HG03469 (cell line): ENCODE data around the gene TFF2.

Source experiments
- ATAC-seq: cut with Tn5 transposase; IDR thresholded peaks from one replicate; pipeline ENCODE4 v1.9.1; 2021; ENCODE audit warnings: mild to moderate bottlenecking, moderate library complexity, moderate number of reproducible peaks; ENCODE audit not compliant: unreplicated experiment

The TFF2 gene

GRCh38 chr21:42350927-42351426 lies at the start of gene TFF2:
Gene TFF2 (minus strand): TSS chr21:42350994. CDS start chr21:42350957, 37 bp downstream.
- ATAC-seq, result no peak

- ATAC-seq, result no peak
These were observed 49.7 kb upstream of the TFF2 start for GRCh38 chr21:42400525-42400924.

DNA sequence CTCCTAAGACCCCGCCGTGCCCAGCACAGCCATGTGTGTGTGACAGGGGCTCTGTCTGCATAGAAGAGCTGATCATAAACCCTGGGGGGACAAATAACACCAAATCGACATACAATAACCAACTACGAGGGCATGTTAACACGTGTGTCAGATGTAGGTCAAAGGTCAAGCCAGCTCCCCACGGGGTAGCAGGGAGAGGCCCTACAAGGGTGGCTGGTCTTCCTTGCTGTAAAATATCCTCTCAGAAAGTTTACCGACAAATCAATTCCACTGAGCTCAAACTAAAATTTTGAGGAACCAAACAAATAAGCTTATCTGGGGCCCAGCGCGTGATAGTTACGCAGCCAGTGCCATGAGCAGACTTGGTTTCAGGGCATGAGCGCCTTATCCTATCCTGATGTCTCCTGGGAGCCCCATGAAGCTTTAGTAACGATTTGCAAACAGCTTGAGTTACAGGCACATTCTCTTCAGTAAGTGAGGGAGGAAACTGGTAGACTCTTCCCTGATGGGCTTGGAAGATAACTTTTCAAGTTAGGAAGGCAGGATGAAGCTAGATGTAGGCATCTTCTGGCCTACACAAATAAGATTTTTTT lies 47.7 kb upstream of the TFF2 start:
- no peak for ATAC-seq

GRCh38 chr21:42397746-42398394 lies 47.1 kb upstream of the TFF2 start:
- no peak for ATAC-seq

DNA sequence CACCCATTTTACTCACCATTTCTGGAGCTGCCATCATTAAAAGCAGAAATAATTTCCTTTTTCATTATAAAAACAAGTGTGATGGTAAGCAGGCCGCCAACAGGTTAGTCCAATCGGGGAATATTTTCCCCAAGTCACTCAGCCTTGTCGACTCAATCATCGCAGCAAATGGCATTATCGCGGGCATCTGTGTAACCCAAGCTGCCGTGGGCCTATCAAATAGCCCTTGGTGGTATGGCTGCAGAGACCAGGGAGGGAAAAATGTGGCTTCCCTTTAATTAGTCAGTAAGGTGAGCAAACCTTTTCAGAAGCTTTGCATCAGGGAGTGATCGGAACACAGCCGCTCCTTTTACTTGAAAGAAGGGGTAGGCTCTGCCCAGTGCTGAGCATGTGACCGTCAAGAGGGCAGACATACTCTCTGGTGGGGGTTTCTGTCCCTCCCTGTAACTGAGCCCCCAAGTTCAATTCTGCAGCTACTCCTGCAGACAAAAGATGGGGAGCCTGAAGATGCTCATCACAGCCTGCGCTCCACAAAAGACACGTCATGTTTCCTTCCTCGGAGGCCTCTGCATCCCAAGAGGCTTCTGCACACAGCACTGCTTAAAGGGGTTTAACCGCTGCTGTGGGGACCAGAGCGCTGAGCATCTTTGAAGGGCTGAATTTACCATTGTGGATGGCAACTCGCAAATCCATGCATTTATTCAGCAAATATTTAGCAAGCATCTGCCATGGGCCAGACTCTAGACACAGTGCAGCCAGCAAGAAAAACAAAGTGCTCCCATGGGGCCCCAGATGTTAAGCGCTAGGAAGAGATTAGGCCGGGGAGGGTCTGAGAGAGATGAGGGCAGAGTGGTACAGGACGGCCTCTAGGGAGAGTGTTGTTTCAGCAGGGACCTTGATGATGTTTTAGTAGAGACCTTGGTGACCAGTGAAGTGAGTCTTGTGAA lies 46.3 kb upstream of the TFF2 start:
- no peak for ATAC-seq

DNA sequence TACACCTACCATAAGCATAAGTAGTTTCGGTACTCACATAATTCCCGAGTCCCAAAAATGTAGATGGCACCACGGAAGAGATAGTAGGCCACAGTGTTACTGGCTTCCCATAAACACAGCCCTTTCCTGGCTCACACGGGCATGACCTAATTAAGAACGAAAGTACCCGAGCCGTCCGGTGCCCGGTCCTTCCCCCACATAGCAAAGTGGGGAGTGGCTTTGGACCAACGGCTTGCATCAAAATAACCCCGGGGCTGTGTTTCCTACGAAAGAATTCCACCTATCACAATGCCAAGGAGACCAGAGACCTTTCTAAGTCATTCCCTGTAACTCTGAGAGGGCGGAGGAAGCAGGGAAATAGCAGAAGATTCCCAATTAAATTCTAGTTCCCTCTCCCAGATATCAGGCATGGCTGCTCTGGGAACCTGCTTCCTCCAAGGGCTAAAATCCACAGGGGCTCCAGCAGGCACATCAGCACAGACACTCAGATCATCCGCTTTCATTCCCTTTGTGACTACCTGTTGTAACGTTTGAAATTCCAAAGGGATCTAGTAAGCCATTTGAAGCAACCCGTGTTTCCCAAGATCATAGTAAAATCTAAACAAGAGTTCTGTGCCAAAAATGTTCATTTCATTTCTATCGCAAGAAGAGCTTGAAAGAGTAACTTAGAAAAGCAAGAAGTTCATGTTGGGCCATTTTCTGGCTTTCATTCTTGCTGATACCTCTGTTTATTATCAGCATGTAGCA lies 45.3 kb upstream of the TFF2 start, which contains the start of gene TMPRSS3:
TSS of gene TMPRSS3 (minus strand) at position 148 of the 747 bp plus-strand sequence. CDS start 635 bp downstream, outside the sequence.
- ATAC-seq, result no peak

DNA sequence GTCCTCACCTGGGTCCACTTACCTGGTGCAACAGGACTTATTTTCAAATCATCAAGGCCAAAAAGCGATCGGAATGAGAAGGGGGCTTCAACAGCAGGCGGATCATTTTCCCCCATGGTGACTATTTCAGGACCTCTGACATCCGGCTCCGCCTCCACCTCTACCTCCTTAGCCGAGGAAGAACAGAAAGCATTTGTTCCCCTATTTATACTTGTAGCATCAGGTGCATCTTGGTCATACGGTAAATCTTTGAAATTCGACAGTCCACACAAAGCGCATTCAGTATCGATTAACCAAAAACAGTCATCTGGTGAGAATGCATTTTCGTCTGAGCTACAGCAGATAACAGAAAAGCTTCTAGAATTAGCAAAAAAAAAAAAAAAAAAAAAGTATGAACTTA lies 44.5 kb upstream of the TFF2 start:
- no peak for ATAC-seq

- no peak for ATAC-seq
These were observed 42.7 kb upstream of the TFF2 start for GRCh38 chr21:42393443-42393950.

DNA sequence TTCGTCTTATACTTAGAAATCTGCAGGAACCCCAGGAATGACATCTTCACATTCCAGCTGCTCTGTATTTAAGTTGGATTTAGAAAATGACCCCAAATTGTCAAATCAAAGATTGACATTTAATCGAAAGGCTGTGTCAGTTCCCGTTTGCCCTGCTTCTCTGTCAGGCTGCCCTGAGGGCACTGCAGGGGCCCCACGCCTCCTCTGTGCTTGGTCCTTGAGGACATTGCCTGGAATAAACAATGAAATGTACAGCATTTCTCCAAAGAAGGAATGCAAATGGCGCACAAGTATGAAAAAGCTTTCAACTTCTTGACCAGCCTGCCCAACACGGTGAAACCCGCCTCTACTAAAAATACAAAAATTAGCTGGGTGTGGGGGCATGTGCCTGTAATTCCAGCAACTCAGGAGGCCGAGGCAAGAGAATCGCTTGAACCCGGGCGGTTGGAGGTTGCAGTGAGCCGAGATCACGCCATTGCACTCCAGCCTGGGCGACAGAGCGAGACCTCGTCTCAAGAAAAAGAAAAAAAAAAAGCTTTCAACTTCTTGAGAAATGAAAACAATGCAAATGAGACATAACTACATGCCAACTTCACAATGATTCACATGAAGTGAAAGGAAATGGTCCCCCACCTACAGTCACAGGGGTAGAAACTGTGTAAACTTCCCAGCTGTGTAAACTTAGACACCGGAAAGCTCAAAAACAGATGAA lies 42.1 kb upstream of the TFF2 start:
- no peak for ATAC-seq

DNA sequence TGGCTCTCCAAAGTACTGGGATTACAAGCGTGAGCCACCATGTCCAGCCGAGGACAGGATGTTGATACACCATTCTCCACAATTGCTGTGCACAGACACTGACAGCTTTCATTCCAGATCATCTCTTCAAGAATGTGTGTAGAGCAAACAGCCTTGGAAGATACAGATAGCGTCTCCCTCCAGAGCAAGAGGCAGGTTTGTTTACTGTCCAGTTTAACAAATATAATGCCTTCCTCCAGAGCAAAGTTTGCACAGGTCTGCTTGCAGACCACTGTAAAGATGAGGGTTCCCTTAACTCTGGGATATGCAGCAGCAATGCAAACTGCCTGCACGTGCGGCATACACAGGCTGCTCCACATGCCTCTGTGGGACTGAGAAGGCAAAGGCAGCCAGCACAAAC lies 40.5 kb upstream of the TFF2 start:
- no peak for ATAC-seq

- ATAC-seq, result no peak
These were observed 39.9 kb upstream of the TFF2 start for GRCh38 chr21:42390696-42391095.

GRCh38 chr21:42390193-42390592 lies 39.4 kb upstream of the TFF2 start:
- no peak for ATAC-seq

GRCh38 chr21:42389449-42389835 lies 38.6 kb upstream of the TFF2 start:
- ATAC-seq, result no peak

DNA sequence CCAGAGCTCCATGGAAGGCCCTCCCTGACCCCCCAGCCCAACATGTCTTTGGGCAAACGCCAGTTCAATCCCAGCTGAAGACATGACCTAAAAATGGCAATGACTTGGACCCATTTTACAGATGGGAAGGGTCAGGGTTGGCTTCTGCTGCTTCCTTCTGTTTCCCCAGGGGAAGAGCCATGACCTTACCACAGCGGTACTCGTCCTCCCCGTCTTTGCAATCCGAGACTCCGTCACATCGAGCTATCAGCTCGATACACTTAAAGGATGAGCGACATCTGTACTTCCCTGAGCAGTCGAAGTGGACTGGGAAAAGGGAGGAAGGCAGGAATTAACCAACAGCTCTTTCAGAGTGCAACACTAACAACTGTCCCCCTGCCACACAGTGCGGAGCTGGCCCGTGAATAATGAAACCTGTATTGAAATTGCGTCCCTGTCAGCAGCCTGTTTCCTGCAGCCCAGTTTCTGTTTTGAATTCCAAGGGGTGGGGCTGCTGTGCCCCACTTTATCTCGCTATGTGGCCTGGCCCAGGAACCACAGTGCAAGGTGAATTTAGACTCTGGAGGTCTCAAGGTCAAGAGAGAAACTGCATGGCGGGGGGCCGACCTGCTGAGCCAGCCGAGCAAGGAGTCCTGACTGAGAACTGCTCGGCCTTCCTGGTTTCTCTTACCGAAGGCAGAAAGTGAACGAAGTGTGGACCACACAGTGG lies 38.1 kb upstream of the TFF2 start:
- ATAC-seq, result no peak

GRCh38 chr21:42387843-42388340 lies 37.1 kb upstream of the TFF2 start:
- ATAC-seq, result no peak

DNA sequence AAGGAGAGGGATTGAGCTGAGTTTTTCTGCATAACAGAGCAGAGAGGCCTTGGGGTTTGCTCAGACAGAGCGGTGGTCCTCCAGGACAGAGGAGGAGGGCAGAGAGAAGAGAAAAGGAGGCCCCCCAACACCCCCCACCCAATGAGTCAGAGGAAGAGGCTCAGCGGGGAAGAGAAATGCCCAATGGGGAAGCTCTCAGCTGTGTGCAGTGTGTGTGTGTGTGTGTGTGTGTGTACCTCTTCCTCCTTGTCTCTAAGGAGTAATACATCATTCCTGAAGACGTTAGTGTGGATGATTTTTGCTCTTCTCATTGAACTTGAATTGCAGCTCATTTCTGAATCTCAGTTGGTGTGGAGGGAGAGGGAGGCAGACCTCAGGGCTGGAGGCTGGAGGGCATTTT lies 36.4 kb upstream of the TFF2 start:
- no peak for ATAC-seq

- no peak for ATAC-seq
These were observed 35.3 kb upstream of the TFF2 start for GRCh38 chr21:42386034-42386591.

GRCh38 chr21:42385619-42386018 lies 34.8 kb upstream of the TFF2 start:
- no peak for ATAC-seq

DNA sequence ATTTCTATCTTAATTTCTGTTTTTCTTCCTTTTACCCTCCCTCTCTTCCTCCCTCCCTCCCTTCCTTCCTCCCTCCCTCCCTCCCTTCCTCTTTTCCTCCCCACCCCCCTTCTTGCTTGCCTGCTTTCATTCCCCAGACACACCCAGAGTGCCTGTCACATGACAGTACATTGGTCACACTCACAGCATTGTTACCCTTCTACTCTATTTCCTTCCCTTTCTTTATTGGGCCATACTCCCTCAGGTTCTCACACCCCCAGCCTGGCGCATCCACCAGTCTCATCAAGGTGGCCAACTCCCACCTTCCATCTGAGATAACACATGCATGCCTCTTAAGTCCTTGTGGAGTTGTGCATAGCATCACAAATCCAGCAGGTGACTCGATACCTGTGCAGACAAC lies 34.2 kb upstream of the TFF2 start:
- ATAC-seq, result no peak
